Endothelial cell of umbilical vein (primary cell): ENCODE data around the gene KCNIP1. TPM values are rescaled to one million over a fixed set of nuclear protein-coding genes. Genes with fewer than 3 reads are reported as not detected.

Experiments
- BruUV-seq: library from RNA; stranded (reverse); fragments of 400-500 nt; replicated peaks from 2 replicates; lab custom pipeline; 2021; lab: Mats Ljungman, UMichigan
- CTCF ChIA-PET: fragments of 300-600, 350-600 bp; sonication (Branson Sonifier 250); formaldehyde crosslinking; loops from one replicate; lab custom pipeline; 2021; ENCODE audit warnings: antibody characterized with exemption, inconsistent platforms; lab: Charles Lee
- POLR2A ChIA-PET: fragments of 300-600, 350-600 bp; sonication (Branson Sonifier 250); formaldehyde crosslinking; loops from one replicate; lab custom pipeline; 2021; ENCODE audit warnings: antibody characterized with exemption, inconsistent platforms; lab: Charles Lee
- DNase-seq: peaks from one replicate; pipeline ENCODE4 v3.0.0-alpha.2; 2011; ENCODE audit warnings: low read depth, low spot score
- FAIRE-seq: peaks from 2 replicates; lab custom pipeline; 2011; peaks lifted over from hg19 to GRCh38; lab: Jason Lieb, UNC
- H2AFZ ChIP-seq: 2 replicates; pipeline ENCODE4 v1.6.0; 2012; ENCODE audit warnings: low read depth, low read length, control low read depth, inconsistent platforms
- H3K27ac ChIP-seq: 2 replicates; pipeline ENCODE4 v1.5.1; 2011; ENCODE audit warnings: low read depth, mild to moderate bottlenecking, control low read depth, low read length, moderate library complexity; ENCODE audit not compliant: insufficient read depth
- H3K27me3 ChIP-seq, 2 experiments: 2 replicates each; pipeline versions ENCODE4 v1.6.0 to v1.6.1; 2011; ENCODE audit warnings: low read length in 2 of 2, mixed read lengths in 1 of 2; ENCODE audit not compliant: control insufficient read depth in 2 of 2, insufficient read depth in 2 of 2
- H3K36me3 ChIP-seq, 2 experiments: 2 replicates in 1 of 2; 3 replicates in 1 of 2; pipeline ENCODE4 v1.5.1; 2011; ENCODE audit warnings: low read length in 2 of 2, mild to moderate bottlenecking in 1 of 2, moderate library complexity in 1 of 2; ENCODE audit not compliant: control insufficient read depth in 2 of 2, insufficient read depth in 2 of 2; ENCODE audit errors: extremely low read depth in 1 of 2
- H3K4me1 ChIP-seq: 3 replicates; pipeline ENCODE4 v1.5.1; 2011; ENCODE audit warnings: mild to moderate bottlenecking, low read length; ENCODE audit not compliant: control insufficient read depth, insufficient read depth; ENCODE audit errors: extremely low read depth
- H3K4me2 ChIP-seq: 2 replicates; pipeline ENCODE4 v1.6.1; 2011; ENCODE audit warnings: low read length, control low read depth, mixed read lengths; ENCODE audit not compliant: insufficient read depth
- H3K4me3 ChIP-seq, 3 experiments: fragments of 200-600 bp in 1 of 3; sonication (generic), shearing (Covaris generic) in 1 of 3; replicated peaks in 1 of 3; 2 replicates each; pipeline ENCODE4 v1.5.1; 2011 to 2016; ENCODE audit warnings: control low read depth in 3 of 3, low read length in 3 of 3, mild to moderate bottlenecking in 2 of 3, inconsistent platforms in 1 of 3, low read depth in 1 of 3, moderate library complexity in 1 of 3; ENCODE audit not compliant: insufficient read depth in 1 of 3
- H3K79me2 ChIP-seq: 2 replicates; pipeline ENCODE4 v1.6.0; 2012; ENCODE audit warnings: low read length, inconsistent platforms; ENCODE audit not compliant: control insufficient read depth, insufficient read depth
- H3K9ac ChIP-seq: replicated peaks from 2 replicates; pipeline ENCODE3; 2011; ENCODE audit warnings: low read length, control low read depth; ENCODE audit not compliant: insufficient read depth; ENCODE audit errors: extremely low read depth
- H3K9me1 ChIP-seq: replicated peaks from 3 replicates; pipeline ENCODE4 v1.6.0; 2011; ENCODE audit warnings: mild to moderate bottlenecking, low read length; ENCODE audit not compliant: control insufficient read depth, insufficient read depth; ENCODE audit errors: extremely low read depth
- H3K9me3 ChIP-seq: replicated peaks from 2 replicates; pipeline ENCODE4 v1.5.1; 2012; ENCODE audit warnings: low read length, inconsistent platforms; ENCODE audit not compliant: control insufficient read depth, insufficient read depth
- H4K20me1 ChIP-seq: replicated peaks from 2 replicates; pipeline ENCODE3; 2011; ENCODE audit warnings: mild to moderate bottlenecking, low read length; ENCODE audit not compliant: control insufficient read depth, insufficient read depth; ENCODE audit errors: extremely low read depth
- CTCF ChIP-seq, 2 donors: IDR thresholded peaks; 1 replicate in 1 of 2; 2 replicates in 1 of 2; pipeline ENCODE4 v1.5.1; 2011; ENCODE audit warnings: low read length in 2 of 2, mild to moderate bottlenecking in 2 of 2, moderate library complexity in 2 of 2, control low read depth in 1 of 2, inconsistent platforms in 1 of 2, low read depth in 1 of 2; ENCODE audit not compliant: insufficient read depth in 1 of 2; ENCODE audit errors: extremely low read depth in 1 of 2
- EZH2 ChIP-seq: IDR thresholded peaks from 2 replicates; pipeline ENCODE4 v1.6.1; 2012; ENCODE audit warnings: borderline replicate concordance, low read depth, mild to moderate bottlenecking, moderate library complexity, low read length, inconsistent platforms; ENCODE audit not compliant: severe bottlenecking
- FOS ChIP-seq: IDR thresholded peaks from 2 replicates; pipeline ENCODE4 v1.6.1; 2011; ENCODE audit warnings: mild to moderate bottlenecking, low read length, moderate library complexity, borderline replicate concordance; ENCODE audit not compliant: insufficient read depth
- GATA2 ChIP-seq: IDR thresholded peaks from 2 replicates; pipeline ENCODE4 v1.7.0; 2011; ENCODE audit warnings: low read depth, mild to moderate bottlenecking, moderate library complexity, mixed read lengths, low read length; ENCODE audit not compliant: insufficient read length, insufficient read depth
- JUN ChIP-seq: IDR thresholded peaks from 2 replicates; pipeline ENCODE4 v1.6.1; 2011; ENCODE audit warnings: borderline replicate concordance, low read depth; ENCODE audit not compliant: insufficient read length, insufficient read depth
- MYC ChIP-seq: IDR thresholded peaks from one replicate; pipeline ENCODE4 v1.6.1; 2011; ENCODE audit warnings: mild to moderate bottlenecking, low read depth, low read length
- POLR2A ChIP-seq: IDR thresholded peaks from 2 replicates; pipeline ENCODE4 v1.6.1; 2012; ENCODE audit warnings: low read depth, mild to moderate bottlenecking, control low read depth, low read length
- POLR2AphosphoS5 ChIP-seq: IDR thresholded peaks from 2 replicates; pipeline ENCODE4 v1.6.1; 2012; ENCODE audit warnings: low read depth, mild to moderate bottlenecking, control low read depth, low read length, moderate library complexity; ENCODE audit not compliant: insufficient read depth
- dilution Hi-C: fragments of 300-500 bp; cut with MboI; formaldehyde crosslinking; loops from one replicate; pipeline ENCODE4 v1.15.0; 2019; ENCODE audit warnings: low sequenced_read_pairs; ENCODE audit not compliant: extremely low pct_ligation_motif_present
- intact Hi-C: fragments of 100-400 bp; cut with micrococcal nuclease; formaldehyde crosslinking; loops from one replicate; pipeline ENCODE4 v1.10.0; 2022
- polyA plus RNA-seq, 4 experiments: library from polyadenylated mRNA; depleted of rRNA in 3 of 4; stranded (reverse) in 3 of 4; unstranded in 1 of 4; fragments of >200 nt; gene quantifications; 2 replicates each; pipeline versions ENCODE4 v1.2.1 to v1.2.3, GENCODE V29; 2011 to 2012; ENCODE audit warnings: missing spikeins in 1 of 4
- total RNA-seq: library from RNA; stranded (reverse); gene quantifications from 2 replicates; pipeline ENCODE4 v1.2.3, GENCODE V29; 2021
- TF ChIP-seq, protein P1 (sequence below): IDR thresholded peaks from 2 replicates; pipeline ENCODE4 v1.6.1; 2011; ENCODE audit not compliant: insufficient read depth, insufficient read length

Gene KCNIP1
- total and polyA plus RNA-seq, 2 donors (not counting 3 experiments of a cell fraction or from before 2014, with no cell fraction given), result 0.15 TPM; not detected in 1

GRCh38 chr5:170522211-170523141, 18.7 kb downstream of the KCNIP1 start:
- Histone ChIP-seq H3K4me3 (no peak overlapping the region), H3K36me3 (no peaks in the 10 kb centered on the region), H3K79me2 (no peaks in the 10 kb centered on the region), H3K4me2 (no peak overlapping the region), H3K9me3 (no peaks in the 10 kb centered on the region), H3K9me1 (no peaks in the 10 kb centered on the region), H3K4me1 (no peaks in the 10 kb centered on the region), H3K27ac (no peak overlapping the region), H2AFZ (no peak overlapping the region), H3K9ac (no peak overlapping the region), H3K27me3 (no peaks in the 10 kb centered on the region), H4K20me1 (no peaks in the 10 kb centered on the region)
- no TSS peak for BruUV-seq
- no peak for DNase-seq
- intact Hi-C loops, result no loop called here
- dilution Hi-C loops, result no loop called here
- FAIRE-seq, result no peak
- TF ChIP-seq EZH2 (no peak), FOS (no peak), MYC (no peak), POLR2A (no peak), GATA2 (no peak), JUN (no peak), POLR2AphosphoS5 (no peak), CTCF (IDR thresholded peaks at IDR 0.05; ENCODE audit: extremely low read depth in 1 of 2, insufficient read depth in 1 of 2, low read depth in 1 of 2, low read length in 2 of 2) (no peak)
- TF ChIP-seq, protein P1, sequence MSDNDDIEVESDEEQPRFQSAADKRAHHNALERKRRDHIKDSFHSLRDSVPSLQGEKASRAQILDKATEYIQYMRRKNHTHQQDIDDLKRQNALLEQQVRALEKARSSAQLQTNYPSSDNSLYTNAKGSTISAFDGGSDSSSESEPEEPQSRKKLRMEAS, result no peak
- POLR2A ChIA-PET, result no interaction called here
- CTCF ChIA-PET, result interaction anchor here (1.3 to 1.4 kb wide), 2 partner anchors 18 to 109 kb away, joined by 3 to 4 read pairs; no protein-coding TSS in a partner anchor
